OCI-LY1 (cell line): ENCODE results near the gene TMEM156.
"Not testable (repeated sequence)": the region's sequence is repeated elsewhere in the genome, so short reads cannot be mapped to it uniquely, and the experiment has no call there.

ENCODE experiments used
- H2AFZ ChIP-seq: fragments of 200-600 bp; sonication (generic), shearing (Covaris generic); 2 replicates; pipeline ENCODE4 v1.6.0; 2014; ENCODE audit warnings: antibody characterized with exemption, mild to moderate bottlenecking, low read length
- H3F3A ChIP-seq: fragments of 200-600 bp; sonication (generic), shearing (Covaris generic); 2 replicates; pipeline ENCODE4 v1.6.0; 2014; ENCODE audit warnings: mild to moderate bottlenecking, antibody characterized with exemption, low read length, moderate library complexity; ENCODE audit not compliant: insufficient read depth
- H3K27ac ChIP-seq: fragments of 200-600 bp; sonication (generic); 2 replicates; pipeline ENCODE4 v1.5.1; 2014; ENCODE audit warnings: low read length, mixed run types, mild to moderate bottlenecking, low read depth; ENCODE audit not compliant: poor library complexity, severe bottlenecking
- H3K27me3 ChIP-seq: fragments of 200-600 bp; sonication (generic); 2 replicates; pipeline ENCODE4 v1.6.0; 2014; ENCODE audit warnings: antibody characterized with exemption, mild to moderate bottlenecking, low read length, moderate library complexity; ENCODE audit not compliant: insufficient read depth
- H3K36me3 ChIP-seq: fragments of 200-600 bp; sonication (generic); 2 replicates; pipeline ENCODE4 v1.6.1; 2014; ENCODE audit warnings: mild to moderate bottlenecking, antibody characterized with exemption, low read length, moderate library complexity, mixed read lengths; ENCODE audit not compliant: insufficient read depth
- H3K4me1 ChIP-seq: fragments of 200-600 bp; sonication (generic); 2 replicates; pipeline ENCODE4 v1.5.1; 2014; ENCODE audit warnings: mild to moderate bottlenecking, low read length, moderate library complexity; ENCODE audit not compliant: insufficient read depth, severe bottlenecking
- H3K4me2 ChIP-seq: fragments of 200-600 bp; sonication (generic), shearing (Covaris generic); 2 replicates; pipeline ENCODE4 v1.6.1; 2014; ENCODE audit warnings: low read length
- H3K4me3 ChIP-seq: fragments of 200-600 bp; sonication (generic); 2 replicates; pipeline ENCODE4 v1.5.1; 2014; ENCODE audit warnings: low read length, low read depth, mild to moderate bottlenecking, mixed read lengths; ENCODE audit not compliant: poor library complexity, severe bottlenecking
- H3K79me2 ChIP-seq: fragments of 200-600 bp; shearing (Covaris generic); 2 replicates; pipeline ENCODE4 v1.6.1; 2016; ENCODE audit warnings: mixed run types, low read length, mixed read lengths; ENCODE audit not compliant: insufficient read depth
- H3K9ac ChIP-seq: fragments of 200-600 bp; sonication (generic), shearing (Covaris generic); 2 replicates; pipeline ENCODE4 v1.6.1; 2014; ENCODE audit warnings: mild to moderate bottlenecking, low read length, mixed read lengths
- H3K9me2 ChIP-seq: fragments of 200-600 bp; sonication (generic), shearing (Covaris generic); 2 replicates; pipeline ENCODE4 v1.6.1; 2014; ENCODE audit warnings: low read depth, mild to moderate bottlenecking, low read length, mixed read lengths
- H3K9me3 ChIP-seq: fragments of 200-600 bp; shearing (Covaris generic); 2 replicates; pipeline ENCODE4 v1.6.1; 2014; ENCODE audit warnings: low read length, mixed read lengths
- H4K20me1 ChIP-seq: fragments of 200-600 bp; sonication (generic), shearing (Covaris generic); 2 replicates; pipeline ENCODE4 v1.6.0; 2016; ENCODE audit warnings: mild to moderate bottlenecking, low read length; ENCODE audit not compliant: insufficient read depth
- EZH2 ChIP-seq: fragments of 200-600 bp; sonication (generic), shearing (Covaris generic); IDR thresholded peaks from 2 replicates; pipeline ENCODE4 v1.8.0; 2017; ENCODE audit warnings: borderline replicate concordance, mixed run types, mild to moderate bottlenecking, antibody characterized with exemption, low read length, moderate library complexity, mixed read lengths
- TF ChIP-seq, protein P1 (sequence below): fragments of 200-600 bp; sonication (generic), shearing (Covaris generic); IDR thresholded peaks from 2 replicates; pipeline ENCODE4 v1.5.1; 2017; ENCODE audit warnings: mild to moderate bottlenecking, antibody characterized with exemption, low read length, moderate library complexity, mixed read lengths

Gene TMEM156

DNA sequence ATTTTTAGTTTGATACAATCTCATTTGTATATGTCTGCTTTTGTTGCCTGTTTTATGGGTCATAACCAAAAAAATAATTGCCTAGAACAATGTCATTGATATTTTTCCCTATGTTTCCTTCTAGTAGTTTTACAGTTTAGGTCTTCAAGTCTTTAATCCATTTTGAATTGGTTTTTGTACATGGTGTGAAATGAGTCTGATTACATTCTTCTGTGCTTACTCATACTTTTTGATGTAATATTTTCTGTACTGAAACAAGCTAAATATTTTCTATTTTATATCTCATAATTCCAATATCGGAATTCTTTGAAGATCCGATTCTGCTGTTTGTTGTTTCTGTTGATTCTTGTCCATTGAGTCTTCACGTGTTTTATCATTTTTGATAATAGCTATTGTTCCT is 10.6 kb downstream of the TMEM156 start:
- Histone ChIP-seq H3K27me3 (no peaks in the 10 kb centered on the region), H3K9ac (no peak overlapping the region), H4K20me1 (no peaks in the 10 kb centered on the region), H3K9me2 (no peaks in the 10 kb centered on the region), H3K9me3 (peaks cover 8% of the 10 kb centered on the region), H3K4me1 (peaks cover 8% of the 10 kb centered on the region), H2AFZ (no peak overlapping the region), H3K4me2 (no peak overlapping the region), H3K79me2 (peaks cover 63% of the 10 kb centered on the region), H3K27ac (no peak overlapping the region), H3K4me3 (no peak overlapping the region), H3K36me3 (peaks cover 69% of the 10 kb centered on the region), H3F3A (no peaks in the 10 kb centered on the region)
- no peak for TF ChIP-seq EZH2
- TF ChIP-seq, protein P1, sequence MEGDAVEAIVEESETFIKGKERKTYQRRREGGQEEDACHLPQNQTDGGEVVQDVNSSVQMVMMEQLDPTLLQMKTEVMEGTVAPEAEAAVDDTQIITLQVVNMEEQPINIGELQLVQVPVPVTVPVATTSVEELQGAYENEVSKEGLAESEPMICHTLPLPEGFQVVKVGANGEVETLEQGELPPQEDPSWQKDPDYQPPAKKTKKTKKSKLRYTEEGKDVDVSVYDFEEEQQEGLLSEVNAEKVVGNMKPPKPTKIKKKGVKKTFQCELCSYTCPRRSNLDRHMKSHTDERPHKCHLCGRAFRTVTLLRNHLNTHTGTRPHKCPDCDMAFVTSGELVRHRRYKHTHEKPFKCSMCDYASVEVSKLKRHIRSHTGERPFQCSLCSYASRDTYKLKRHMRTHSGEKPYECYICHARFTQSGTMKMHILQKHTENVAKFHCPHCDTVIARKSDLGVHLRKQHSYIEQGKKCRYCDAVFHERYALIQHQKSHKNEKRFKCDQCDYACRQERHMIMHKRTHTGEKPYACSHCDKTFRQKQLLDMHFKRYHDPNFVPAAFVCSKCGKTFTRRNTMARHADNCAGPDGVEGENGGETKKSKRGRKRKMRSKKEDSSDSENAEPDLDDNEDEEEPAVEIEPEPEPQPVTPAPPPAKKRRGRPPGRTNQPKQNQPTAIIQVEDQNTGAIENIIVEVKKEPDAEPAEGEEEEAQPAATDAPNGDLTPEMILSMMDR = no peak

DNA sequence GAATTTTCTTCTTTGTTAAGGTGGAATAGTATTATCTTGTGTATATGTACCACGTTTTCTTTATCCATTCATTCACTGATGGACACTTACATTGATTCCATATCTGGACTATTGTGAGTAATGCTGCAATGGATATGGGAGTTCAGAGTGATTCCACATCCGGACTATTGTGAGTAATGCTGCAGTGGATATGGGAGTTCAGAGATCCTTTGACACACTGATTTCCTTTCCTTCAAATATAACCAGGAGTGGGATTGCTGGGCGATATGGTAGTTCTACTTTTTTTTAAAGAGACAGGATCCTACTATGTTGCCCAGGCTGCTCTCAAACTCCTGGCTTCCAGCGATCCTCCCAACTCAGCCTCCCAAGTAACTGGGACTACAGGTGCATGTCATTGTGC is 12.1 kb downstream of the TMEM156 start:
- H3K4me1 ChIP-seq = no peaks in the 10 kb centered on the region
- H3K36me3 ChIP-seq = peaks cover 76% of the 10 kb centered on the region
- H3K27me3 ChIP-seq = no peaks in the 10 kb centered on the region
- peaks cover 8% of the 10 kb centered on the region for H3K9me3 ChIP-seq
- no peak overlapping the region for H3K4me2 ChIP-seq
- TF ChIP-seq EZH2 = no peak
- H3F3A ChIP-seq = no peaks in the 10 kb centered on the region
- no peak overlapping the region for H3K4me3 ChIP-seq
- peaks cover 52% of the 10 kb centered on the region for H3K79me2 ChIP-seq
- H3K9me2 ChIP-seq = no peaks in the 10 kb centered on the region
- no peak overlapping the region for H2AFZ ChIP-seq
- H3K27ac ChIP-seq = no peak overlapping the region
- H3K9ac ChIP-seq = no peak overlapping the region
- no peaks in the 10 kb centered on the region for H4K20me1 ChIP-seq

DNA sequence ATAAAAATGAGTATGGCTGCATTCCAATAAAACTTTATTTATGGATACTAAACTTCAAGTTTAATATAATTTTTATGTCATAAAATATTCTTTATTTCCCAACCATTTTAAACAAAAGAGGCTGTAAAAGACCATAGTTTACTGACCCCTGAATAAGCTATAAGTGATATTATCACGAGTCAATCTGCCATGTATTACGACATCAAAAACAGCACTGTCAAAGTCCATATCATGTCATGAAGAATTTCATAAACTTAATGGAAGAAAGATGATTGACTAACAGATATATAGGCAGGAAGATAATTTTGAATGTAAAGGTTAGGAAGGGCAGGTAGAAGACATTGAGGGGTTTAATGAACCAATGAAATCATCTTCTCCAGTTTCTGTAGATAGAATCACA is 18.2 kb downstream of the TMEM156 start:
- H3K9me3 ChIP-seq = peaks cover 8% of the 10 kb centered on the region
- no peak overlapping the region for H3K4me2 ChIP-seq
- H3F3A ChIP-seq = no peaks in the 10 kb centered on the region
- H3K4me3 ChIP-seq = no peak overlapping the region
- H2AFZ ChIP-seq = no peak overlapping the region
- no peaks in the 10 kb centered on the region for H3K27me3 ChIP-seq
- no peak overlapping the region for H3K27ac ChIP-seq
- H3K9me2 ChIP-seq = no peaks in the 10 kb centered on the region
- H3K79me2 ChIP-seq = peaks cover 51% of the 10 kb centered on the region
- peaks cover 65% of the 10 kb centered on the region for H3K36me3 ChIP-seq
- H3K4me1 ChIP-seq = no peaks in the 10 kb centered on the region
- H4K20me1 ChIP-seq = no peaks in the 10 kb centered on the region
- H3K9ac ChIP-seq = no peak overlapping the region
- TF ChIP-seq EZH2 = no peak
- TF ChIP-seq, protein P1 = no peak

DNA sequence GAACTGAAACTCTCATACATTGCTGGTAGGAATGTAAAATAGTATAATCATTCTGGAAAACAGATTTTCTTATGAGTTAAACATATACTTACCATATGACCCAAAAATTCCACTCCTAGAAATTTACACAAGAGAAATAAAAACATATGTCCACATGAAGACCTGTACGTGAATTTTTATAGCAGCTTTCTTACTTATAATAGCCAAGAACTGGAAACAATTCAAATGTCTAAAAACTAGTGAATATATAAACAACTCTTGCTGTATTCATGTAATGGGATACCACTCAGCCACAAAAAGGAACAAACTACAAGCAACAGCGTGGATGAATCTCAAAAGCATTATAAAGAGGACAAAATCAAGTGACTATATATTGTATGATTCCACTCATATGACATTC is 27.5 kb downstream of the TMEM156 start:
- Histone ChIP-seq H3K27me3 (no peaks in the 10 kb centered on the region), H3K4me1 (no peaks in the 10 kb centered on the region), H3K27ac (no peak overlapping the region), H3K9me2 (no peaks in the 10 kb centered on the region), H3K9ac (no peak overlapping the region), H2AFZ (no peak overlapping the region), H3K79me2 (peaks cover 65% of the 10 kb centered on the region), H3K9me3 (0 out of 2 replicates have a peak, but pooled peaks cover 4% of the 10 kb centered on the region), H4K20me1 (no peaks in the 10 kb centered on the region), H3F3A (no peaks in the 10 kb centered on the region), H3K4me3 (no peak overlapping the region), H3K4me2 (no peak overlapping the region), H3K36me3 (peaks cover 58% of the 10 kb centered on the region)
- TF ChIP-seq, protein P1 = no peak
- TF ChIP-seq EZH2 = no peak

DNA sequence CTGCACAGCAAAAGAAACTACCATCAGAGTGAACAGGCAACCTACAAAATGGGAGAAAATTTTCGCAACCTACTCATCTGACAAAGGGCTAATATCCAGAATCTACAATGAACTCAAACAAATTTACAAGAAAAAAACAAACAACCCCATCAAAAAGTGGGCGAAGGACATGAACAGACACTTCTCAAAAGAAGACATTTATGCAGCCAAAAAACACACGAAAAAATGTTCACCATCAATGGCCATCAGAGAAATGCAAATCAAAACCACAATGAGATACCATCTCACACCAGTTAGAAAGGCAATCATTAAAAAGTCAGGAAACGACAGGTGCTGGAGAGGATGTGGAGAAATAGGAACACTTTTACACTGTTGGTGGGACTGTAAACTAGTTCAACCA is 30.2 kb downstream of the TMEM156 start:
- peaks cover 67% of the 10 kb centered on the region for H3K36me3 ChIP-seq
- H3K9me3 ChIP-seq = not testable (repeated sequence)

More for the DNA sequence above, 30.2 kb downstream of the TMEM156 start:
- H3F3A ChIP-seq, H3K27me3 ChIP-seq, H4K20me1 ChIP-seq, H3K9me2 ChIP-seq, H2AFZ ChIP-seq, H3K27ac ChIP-seq, H3K4me3 ChIP-seq, H3K4me1 ChIP-seq, H3K4me2 ChIP-seq, H3K9ac ChIP-seq: not testable (repeated sequence)
- H3K79me2 ChIP-seq = peaks cover 45% of the 10 kb centered on the region
